ENCODE measurements around the gene MRFAP1.
"Not testable (repeated sequence)": the region's sequence is repeated elsewhere in the genome, so short reads cannot be mapped to it uniquely, and the experiment has no call there.

Gene MRFAP1

DNA sequence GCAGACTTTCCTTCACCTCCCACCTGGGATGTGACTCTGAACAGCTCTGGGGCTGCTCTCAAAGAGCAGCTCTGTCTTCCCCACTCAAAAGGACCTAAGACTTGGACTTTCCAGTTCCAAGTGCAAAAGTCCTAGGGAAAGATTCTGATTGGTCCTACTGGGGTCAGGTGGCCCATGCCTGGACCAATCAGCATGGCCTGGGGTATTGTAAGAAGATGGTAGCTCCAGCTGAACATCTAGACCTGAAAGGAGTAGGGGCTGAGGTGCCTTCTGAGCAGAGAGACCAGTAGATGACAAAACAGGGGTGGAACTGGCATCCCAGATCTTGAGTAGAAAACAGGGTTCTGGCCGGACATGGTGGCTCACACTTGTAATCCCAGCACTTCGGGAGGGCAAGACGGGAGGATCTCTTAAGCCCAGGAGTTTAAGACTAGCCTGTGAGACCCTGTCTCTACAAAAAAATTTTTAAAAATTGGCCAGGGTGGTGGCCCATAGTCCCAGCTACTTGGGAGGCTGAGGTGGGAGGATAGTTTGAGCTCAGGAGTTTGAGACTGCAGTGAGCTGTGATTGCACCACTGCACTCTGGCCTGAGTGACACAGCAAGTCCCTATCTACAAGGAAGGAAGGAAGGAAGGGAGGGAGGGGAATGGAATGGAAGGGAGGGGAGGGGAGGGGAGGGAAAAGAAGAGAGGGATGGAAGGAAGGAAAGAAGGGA, 27.4 kb upstream of the MRFAP1 start:
- ATAC-seq, result no peak

DNA sequence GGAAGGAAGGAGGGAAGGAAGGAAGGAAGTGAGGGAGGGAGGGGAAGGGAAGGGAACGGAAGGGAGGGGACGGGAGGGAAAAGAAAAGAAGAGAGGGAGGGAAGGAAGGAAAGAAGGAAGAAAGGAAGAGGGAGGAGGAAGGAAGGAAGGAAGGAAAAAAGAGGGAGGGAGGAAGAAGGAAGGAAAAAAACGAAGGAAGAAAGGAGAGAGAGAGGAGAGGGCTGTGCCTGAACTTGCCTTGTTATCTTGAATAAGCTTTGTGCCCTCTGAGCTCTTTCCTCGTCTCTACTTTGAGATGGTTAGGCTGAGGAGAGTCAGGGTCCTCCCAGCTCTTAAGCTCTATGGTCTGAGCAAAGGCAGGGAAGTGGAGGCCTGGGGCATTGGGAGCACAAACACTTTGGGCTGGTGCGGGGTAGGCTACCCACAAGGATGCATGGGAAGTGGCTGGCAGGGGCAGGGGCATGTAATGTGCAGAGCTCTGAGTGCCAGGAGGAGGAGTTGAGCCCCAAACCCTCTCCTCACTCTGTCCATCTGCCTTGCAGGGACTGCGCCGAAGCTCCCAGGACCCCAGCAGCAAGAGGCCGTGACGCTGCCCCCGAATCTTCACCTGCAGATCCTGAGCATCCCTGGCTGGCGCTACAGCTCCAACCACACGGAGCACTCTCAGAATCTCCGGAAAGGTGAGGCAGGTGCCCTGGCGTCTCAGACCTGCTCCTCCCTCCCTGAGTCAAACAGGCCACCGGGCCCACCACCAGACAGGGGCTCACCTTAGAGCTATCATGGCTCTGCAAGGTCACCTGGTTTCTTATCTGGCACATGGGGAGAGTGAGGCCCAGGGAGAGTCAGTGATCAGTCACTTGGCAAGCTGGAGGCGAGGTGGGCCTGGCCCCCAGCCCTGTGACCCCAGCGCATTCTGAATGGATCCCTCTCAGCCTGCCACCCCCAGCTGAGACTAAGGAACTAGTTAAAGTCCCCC, 26.5 kb upstream of the MRFAP1 start:
- ATAC-seq, result no peak

DNA sequence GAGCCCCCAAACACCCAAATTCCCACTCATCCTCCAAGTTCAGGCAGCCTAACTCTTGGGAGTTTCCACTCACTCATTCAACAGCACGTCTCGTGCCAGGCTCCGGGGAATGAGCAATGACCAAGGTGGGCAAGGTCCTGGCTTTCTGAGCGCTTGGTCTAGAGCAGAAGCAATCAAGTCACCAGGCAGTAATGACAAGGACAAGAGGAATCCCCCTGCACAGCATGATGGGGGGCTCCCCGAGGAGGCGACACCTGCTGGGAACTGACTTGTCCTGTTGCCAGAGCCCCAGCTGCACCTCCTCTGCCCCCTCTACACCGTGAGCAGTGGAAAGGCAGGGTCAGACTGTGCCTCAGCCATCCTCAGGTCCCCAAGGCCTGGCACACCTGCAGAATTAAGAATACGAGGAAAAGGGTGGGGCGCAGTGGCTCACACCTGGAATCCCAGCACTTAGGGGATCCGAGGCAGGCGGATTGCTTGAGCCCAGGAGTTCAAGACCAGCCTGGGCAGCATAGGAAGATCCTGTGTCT, 25.7 kb upstream of the MRFAP1 start:
- no peak for ATAC-seq

DNA sequence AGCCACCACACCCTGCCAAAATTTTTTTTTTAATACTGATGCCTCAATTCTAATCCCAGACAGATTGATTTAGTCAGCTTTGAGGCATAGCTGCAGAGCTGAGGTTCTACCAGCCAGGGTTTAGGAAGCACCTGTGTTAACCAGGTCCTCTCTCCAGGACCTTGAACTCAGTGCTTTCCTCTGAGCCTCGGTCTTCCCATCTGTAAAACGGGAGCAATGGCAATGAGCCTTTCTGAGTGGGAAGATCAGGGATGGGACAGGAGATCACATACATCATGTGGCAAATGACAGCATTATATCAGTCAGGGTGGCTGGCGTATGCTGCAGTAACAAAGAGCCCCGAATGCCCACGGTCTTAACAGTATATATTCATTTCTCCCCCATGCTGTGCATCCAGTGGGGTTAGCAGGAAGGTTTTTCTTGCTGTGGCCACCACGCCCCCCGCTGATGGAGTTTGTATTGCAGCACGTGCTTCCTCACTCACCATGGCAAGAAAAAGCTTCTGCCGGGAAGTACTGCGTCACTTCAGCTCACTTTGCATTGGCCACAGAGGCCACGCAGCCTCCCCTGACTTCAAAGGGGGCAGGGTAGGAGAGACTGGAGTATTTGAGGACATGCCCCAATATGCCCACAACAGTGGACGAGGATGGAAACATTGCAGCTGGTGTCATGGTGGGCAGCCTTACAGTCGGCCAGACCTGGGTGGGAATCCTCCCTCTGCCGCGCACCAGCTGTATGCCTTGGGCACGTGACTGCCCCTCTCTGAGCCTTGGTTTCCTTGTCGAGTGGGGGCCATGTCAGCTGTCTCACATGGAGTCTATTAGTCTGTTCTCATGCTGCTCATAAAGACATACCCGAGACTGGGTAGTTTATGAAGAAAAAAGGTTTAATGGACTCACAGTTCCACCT, 24.1 kb upstream of the MRFAP1 start:
- ATAC-seq, result no peak

DNA sequence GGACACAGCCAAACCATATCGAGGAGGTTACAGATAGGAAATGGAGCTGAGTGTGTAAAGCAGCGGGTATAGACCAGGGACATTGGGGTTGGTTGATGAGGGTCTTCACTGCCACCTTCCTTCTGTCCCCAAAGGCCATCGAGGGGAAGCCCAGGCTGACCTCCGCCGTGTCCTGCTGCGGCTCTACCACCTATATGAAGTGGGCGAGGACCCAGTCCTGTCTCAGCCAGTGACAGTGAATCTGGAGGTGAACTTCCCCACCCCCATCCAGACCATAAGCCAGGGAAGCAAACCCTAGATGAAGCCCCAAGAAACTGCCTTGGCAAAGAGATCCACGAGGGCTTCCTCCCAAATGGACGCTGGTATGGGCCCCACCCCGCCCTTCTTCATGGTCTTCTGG, 23.2 kb upstream of the MRFAP1 start:
- ATAC-seq, result no peak

DNA sequence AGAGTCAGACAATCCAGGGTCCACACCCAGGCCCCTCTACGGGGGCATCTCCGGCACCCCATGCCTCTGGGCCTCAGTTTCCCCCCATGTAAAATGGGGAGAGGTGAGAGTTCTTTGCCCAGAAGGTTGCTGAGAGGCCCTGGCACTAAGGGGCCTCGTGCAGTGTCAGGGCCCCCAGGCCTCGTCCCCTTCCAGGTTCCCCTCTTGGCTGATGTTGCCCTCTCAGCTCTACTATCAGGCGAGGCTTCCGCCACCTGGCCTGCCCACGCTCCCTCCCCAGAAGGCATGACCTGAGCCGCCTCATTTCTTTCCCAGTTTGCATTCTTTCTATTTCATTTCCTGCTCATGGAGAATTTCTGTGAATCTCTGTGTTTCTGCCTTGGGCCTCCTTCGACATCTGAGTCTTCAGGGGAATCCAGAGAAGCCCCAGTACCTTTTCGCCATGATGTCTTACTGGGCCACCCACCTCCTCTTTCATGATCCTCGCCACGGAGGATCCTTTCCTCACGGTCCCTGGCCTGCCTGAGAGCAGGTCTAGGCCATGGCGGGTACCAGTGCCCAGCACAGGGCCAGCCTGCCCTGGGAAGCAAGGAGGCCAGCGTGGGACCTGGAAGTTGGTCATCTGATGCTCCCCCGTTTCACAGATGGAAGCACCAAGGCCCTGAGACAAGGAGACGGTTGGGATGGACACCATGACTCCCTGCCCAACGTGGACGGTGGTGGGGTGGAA, 21.9 kb upstream of the MRFAP1 start:
- no peak for ATAC-seq

DNA sequence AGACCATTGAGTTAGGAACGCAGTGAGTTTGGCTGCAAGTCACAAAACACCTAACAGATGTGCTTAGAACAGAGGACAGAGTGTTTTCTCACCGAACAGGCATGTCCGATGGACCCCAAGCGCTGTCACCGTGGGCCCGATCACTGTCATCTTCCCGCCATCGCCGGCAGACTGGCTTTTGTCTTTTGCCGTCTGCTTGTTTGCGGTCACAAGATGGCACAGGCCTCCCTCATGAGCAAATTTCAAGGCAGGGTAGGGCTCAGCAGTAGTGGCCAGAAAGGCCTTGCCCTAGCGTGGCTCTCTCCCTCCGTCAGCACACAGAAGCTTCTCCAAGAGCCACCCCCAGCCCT, 21.4 kb upstream of the MRFAP1 start:
- ATAC-seq, result no peak

DNA sequence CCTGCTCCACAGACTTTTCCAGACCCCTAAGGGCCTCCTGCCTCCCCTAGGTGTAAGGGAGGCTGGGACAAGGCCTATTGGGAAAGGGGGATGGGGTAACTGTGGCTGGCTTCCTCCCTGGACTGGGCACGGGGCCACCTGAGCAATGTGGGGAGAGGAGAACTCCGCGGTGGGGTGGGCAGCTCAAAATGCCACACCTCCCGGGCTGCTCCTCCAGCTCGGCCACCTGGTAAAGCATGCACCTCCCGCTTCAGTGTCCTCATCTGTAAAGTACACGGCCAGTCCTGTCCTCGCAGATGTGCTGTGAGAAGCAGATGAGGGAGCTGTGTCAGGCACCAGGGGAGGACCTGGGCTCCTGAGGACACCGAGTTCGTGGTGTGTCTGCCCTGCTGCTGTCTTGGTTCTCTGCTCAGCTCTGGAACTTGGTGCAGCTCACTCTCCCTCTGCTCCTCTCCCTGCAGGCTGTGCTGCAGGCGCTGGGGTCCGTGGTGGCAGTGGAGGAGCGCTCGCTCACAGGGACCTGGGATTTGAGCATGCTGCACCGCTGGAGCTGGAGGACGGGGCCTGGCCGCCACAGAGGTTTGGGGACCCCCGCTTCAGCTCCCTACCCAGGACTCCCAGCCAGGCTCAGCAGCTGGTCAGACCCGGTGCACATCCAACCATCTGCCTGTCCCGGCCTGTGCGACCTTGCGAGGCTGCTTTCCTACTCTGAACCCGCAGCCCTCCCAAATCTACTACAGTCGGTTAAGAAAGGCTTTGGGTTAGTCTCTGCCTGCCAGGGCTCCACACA, 20.8 kb upstream of the MRFAP1 start:
- no peak for ATAC-seq

DNA sequence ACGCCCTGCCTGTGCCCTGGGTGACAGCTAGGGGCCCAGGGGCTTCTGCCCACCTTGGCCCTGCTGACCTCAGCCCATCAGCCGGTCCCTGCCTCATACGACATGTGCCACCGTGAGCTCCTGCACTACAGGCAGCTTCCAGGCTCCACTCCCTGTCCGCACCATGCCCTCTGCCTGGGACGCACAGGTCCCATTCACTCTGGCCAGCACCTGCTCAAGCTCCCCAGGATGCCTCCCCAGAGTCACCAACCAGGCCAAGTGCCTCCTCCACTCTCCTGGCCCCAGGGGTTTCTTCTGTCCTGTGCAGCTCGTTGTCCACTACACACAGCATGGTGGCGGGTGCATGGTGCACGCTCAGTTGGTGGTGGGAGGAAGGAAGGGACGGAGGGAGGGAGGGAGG, 20.2 kb upstream of the MRFAP1 start:
- no peak for ATAC-seq

DNA sequence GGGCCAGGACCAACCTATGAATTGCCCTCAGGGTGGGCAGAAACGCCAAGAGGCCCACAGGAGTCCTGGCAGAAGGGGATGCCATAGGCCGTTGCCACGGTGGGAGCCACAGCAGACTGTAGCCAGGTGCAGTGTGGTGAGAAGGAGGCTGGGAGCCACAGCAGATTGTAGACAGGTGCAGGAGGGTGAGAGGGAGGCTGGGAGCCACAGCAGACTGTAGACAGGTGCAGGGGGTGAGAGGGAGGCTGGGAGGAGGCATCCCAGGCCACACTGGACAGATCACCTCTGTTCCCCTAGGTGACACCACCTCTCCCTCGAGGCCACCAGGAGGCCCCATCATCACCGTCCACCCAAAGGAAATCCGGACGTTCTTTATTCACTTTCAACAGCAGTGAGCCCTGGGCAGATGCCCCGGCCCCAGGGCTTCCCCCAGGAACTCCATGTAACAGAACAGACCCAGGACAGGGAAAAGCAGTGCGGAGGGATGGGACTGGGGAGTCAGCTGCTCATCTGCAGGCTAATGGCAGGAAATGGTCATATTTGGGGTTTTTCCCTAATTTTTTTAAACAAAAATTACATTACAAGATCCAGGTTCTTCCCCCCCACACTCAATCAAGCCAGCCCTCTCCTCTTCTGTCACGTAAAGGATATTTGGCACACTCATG, 19.5 kb upstream of the MRFAP1 start:
- ATAC-seq, result no peak

DNA sequence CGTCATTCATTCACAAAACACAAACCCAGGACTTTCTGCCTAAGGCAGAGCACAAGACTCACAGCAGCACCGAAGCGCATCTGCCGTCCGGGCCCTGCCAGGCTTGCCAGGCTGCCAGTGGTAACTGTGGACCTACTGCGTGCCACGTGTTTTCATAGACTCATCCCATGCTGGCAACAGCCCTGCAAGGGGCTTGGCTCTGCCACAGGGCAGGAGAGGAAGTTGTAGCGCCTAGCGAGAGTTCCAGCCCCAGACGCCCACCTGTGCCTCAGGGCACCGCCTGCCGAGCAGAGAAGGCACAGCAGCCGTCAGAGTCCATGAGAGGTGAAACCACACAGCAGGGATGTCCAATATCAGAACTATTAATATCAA, 18.9 kb upstream of the MRFAP1 start:
- no peak for ATAC-seq

DNA sequence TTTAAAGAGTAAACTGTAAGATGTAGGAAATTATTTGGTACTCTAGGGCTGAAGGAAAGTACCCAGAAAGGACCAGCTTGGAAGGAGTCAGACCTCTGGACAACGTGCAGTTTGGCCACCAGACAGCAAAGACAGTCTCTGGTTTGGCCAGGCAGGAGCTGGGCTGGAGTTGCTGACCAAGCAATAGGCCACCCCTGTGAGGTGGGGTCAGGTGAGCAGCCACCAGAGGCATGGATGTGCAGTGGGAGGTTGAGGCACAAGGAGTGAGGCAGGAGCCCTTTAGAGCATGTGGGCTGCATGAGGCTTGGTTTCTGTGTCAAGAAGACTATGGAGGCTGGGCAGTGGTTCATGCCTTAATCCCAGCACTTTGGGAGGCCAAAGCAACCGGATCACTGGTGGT, 17.7 kb upstream of the MRFAP1 start:
- ATAC-seq, result no peak

DNA sequence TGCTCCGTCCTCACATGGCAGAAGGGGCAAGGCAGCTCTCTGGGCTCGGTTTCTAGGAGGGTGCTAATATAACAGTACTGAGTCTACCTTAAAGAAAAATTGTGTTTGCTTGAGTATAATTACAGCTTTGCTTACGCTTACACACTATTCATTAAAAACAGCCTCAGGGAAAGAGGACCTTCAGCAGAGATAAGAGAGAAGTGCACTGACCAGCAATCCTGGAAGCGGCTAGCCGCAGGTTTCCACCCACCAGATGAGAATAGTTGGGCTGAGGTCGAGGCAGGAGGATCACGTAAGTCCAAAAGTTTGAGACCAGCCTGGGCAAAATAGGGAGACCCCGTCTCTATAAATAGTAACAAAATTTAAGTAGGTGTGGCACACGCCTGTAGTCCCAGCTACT, 15.2 kb upstream of the MRFAP1 start:
- ATAC-seq, result no peak

DNA sequence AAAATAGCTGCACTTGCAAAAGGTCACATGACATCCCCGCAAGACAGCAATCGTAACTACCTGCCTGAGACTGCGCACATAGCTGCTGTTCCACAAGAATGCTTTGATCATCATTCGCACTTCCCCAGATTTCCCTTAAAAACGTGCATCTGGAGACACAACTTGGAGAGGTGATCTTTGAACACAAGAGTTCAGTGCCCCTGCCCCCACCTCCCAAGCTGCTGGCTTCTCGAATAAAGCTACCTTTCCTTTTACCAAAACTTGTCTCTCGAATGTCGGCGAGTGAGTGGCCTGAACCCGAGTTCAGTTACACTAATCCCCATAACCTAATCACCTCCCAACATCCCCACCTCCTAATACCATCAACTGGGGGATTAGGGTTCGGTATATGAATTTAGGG, 14.4 kb upstream of the MRFAP1 start:
- ATAC-seq, result no peak

DNA sequence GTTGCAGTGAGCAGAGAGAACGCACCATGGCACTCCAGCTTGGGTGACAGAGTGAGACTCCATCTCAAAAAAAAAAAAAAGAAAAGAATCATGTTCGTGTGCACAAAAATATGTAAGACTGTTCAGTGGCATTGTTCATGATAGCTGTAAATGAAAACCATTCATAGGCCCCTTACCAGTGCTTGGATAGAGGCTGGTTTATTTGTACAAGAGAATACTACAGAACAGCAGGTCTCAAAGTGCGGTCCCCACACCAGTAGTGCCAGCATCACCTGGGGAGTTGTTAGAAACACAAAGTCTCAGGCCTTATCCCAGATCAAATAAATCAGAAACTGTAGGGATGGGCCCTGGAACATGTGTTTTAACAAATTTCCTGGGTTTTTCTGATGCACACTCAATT, 12.7 kb upstream of the MRFAP1 start:
- no peak for ATAC-seq

DNA sequence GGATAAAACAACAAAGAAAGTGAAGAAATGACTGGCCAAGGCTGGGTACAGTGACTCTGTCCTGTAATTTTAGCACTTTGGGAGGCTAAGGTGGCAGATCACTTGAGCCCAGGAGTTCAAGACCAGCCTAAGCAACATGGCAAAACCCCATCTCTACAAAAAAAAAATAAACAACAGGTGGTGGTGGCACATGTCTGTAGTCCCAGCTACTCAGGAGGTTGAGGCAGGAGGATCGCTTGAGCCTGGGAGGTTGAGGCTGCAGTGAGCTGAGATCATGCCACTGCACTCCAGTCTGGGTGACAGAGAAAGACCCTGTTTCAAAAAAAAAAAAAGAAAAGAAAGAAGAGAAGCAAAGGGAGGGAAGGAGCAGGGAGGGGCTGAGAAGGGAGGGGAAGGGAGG, 12.0 kb upstream of the MRFAP1 start:
- not testable (repeated sequence) for ATAC-seq

DNA sequence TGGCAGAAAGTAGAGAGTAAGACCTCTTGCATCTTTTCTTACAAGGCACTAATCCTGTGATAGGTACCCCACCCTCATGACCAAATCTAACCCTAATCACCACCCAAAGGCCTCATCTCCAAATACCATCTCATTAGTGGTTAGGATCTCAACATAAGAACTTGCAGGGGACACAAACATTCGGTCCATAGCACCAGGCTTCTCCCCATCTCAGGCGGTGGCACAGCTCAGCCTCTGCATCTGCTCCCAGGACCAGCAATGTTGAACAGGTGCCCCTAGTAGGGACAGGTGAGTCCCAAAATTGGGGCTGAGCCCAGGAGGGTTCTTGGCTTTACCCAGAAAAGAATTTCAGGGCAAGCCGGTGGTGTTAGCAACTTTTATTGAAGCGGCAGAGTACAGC, 8.4 kb upstream of the MRFAP1 start:
- ATAC-seq, result no peak

DNA sequence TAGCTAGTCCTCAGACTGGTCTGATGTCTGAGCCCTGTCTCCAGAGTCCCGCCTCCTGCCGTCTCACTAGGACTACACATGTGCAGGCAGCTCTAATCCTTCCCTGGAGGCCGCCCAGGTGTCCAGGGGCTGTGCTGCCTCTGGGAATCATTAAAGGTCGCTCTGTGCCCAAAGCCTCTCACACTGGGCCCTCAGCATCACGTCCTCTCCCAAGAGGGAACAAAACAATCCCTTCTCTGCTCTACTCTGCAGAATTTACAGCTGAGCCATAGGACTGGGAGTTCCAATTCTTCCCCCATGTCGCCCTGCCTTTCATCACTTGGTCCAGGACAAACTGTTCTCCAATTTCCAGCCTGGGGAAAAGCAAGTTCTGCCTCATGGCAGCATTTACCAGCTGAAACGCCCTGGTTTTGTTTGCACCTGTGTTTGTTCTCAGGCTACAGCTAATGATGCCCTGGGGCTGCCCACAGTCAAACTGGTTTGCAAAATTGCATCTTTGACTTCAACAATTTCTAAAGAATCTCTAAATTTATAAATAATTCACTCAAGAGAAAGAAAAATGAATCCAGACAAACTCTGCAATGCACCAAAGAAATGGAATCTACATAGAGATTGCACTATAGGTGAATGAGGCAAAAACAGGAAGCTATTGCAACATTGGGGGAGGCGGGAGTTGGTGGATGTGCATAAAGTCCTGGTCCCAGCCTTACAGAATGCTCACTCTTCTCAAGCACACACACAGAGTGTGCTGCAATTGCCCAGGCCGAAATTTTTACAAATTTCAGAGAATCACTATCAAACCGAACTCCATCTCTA, 7.2 kb upstream of the MRFAP1 start:
- no peak for ATAC-seq

DNA sequence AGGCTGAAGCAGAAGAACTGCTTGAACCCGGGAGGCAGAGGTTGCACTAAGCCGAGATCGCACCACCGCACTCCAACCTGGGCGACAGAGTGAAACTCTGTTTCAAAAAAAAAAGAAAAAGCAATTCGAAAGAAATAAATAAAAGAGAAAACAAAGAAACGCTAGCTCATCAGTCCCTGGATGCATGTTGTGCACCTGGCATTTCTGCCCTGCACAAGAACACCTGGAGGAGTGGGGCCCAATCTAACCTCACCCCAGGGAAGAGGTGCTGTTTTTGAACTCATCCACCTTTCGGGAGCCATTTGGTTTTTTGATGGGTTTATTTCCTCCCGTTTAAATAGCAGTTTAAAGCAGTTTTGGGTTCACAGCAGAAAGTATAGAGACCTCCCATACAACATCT, 5.7 kb upstream of the MRFAP1 start:
- ATAC-seq, result no peak

DNA sequence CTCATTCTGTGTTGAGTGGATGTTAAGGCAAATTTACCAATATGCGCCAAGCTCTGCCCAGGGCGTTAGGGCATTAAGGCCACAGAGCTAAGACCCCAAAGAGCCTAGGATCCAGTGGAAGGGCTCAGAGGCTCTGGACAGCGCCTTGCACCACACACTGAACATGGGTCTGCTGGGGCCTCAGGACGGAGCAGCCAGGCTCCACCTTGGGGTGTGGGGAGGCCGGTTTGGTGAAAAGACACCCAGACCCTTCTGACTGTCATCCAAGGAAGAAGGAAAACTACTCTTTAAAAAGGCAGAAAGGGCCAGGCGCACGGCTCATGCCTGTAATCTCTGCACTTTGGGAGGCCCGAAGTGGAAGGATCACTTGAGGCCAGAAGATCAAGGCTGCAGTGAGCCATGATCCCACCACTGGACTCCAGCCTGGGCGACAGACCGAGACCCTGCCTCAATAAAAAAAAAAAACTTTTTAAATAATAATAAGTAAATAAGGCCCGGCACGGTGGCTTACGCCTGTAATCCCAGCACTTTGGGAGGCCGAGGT, 1.3 kb upstream of the MRFAP1 start:
- ATAC-seq, result no peak
